ENCODE data around the gene ARFGEF2. TPM values are rescaled to one million over a fixed set of nuclear protein-coding genes. Genes with fewer than 3 reads are reported as not detected.

The ARFGEF2 gene
- total and polyA plus RNA-seq, 2 of the 8 experiments (the other 6 are each of a cell fraction or from before 2014, with no cell fraction given): 8.1 to 21.8 TPM

- Histone ChIP-seq H3K79me1 (ENCODE audit: low read depth, low read length) (no peaks in the 10 kb centered on the region), H4K8ac (ENCODE audit: extremely low read depth, insufficient read depth, low read length) (no peak overlapping the region), H2BK20ac (ENCODE audit: low read length) (no peak overlapping the region), H3K9ac (replicated peaks in 1 of 4; ENCODE audit: extremely low read depth in 1 of 4, low read depth in 3 of 4, low read length in 3 of 4) (no peak overlapping the region), H3K56ac (replicated peaks; ENCODE audit: insufficient read length, low read depth, low read length) (no peak overlapping the region), H2BK5ac (ENCODE audit: low read depth, low read length) (no peak overlapping the region), H4K20me1 (replicated peaks in 1 of 2; ENCODE audit: control insufficient read depth in 1 of 2, insufficient read depth in 2 of 2, low read length in 2 of 2) (no peaks in the 10 kb centered on the region), H2AFZ (ENCODE audit: low read length) (no peak overlapping the region), H2BK120ac (replicated peaks; ENCODE audit: low read depth, low read length) (no peak overlapping the region), H3K23ac (ENCODE audit: insufficient read length) (no peak overlapping the region), H3K4me3 (ENCODE audit: extremely low read depth in 1 of 4, insufficient read depth in 2 of 4, low read depth in 3 of 4, low read length in 4 of 4) (no peak overlapping the region), H4K5ac (ENCODE audit: insufficient read length, low read depth, low read length) (no peak overlapping the region), H3K23me2 (ENCODE audit: low read depth, low read length) (no peaks in the 10 kb centered on the region), H3K79me2 (ENCODE audit: control insufficient read depth in 1 of 2, insufficient read depth in 2 of 2, low read length in 2 of 2) (no peaks in the 10 kb centered on the region), H2AK5ac (ENCODE audit: low read depth, low read length) (no peak overlapping the region), H3K9me3 (ENCODE audit: insufficient read depth in 2 of 2, low read depth in 1 of 2, low read length in 1 of 2) (no peaks in the 10 kb centered on the region), H3K27ac (ENCODE audit: low read depth, low read length) (no peak overlapping the region), H4K91ac (replicated peaks; ENCODE audit: insufficient read length, low read length) (no peak overlapping the region), H3K4me1 (replicated peaks in 1 of 4; ENCODE audit: control insufficient read depth in 3 of 4, insufficient read depth in 4 of 4, low read length in 3 of 4) (peaks cover 0 to 4% (median 3%) of the 10 kb centered on the region in 4 experiments; a peak in 3 of 7 replicates), H3K4me2 (ENCODE audit: insufficient read depth in 1 of 2, low read depth in 2 of 2, low read length in 2 of 2) (no peak overlapping the region), H3K27me3 (replicated peaks in 1 of 4; ENCODE audit: control insufficient read depth in 3 of 4, extremely low read depth in 1 of 4, insufficient read depth in 3 of 4, low read length in 3 of 4) (no peaks in the 10 kb centered on the region; a peak in 1 of 7 replicates), H3K36me3 (ENCODE audit: control insufficient read depth in 2 of 4, insufficient read depth in 4 of 4, low read length in 3 of 4) (no peaks in the 10 kb centered on the region), H3K18ac (ENCODE audit: extremely low read depth, low read length) (no peak overlapping the region), H3K14ac (ENCODE audit: insufficient read length) (no peak overlapping the region), H2BK15ac (ENCODE audit: low read length) (no peak overlapping the region), H3K4ac (replicated peaks; ENCODE audit: insufficient read length, low read depth, low read length) (no peak overlapping the region), H2BK12ac (ENCODE audit: low read depth, low read length) (no peak overlapping the region)
- no peak for TF ChIP-seq YY1 (IDR thresholded peaks at IDR 0.05; ENCODE audit: low read depth, low read length)
- no peak for TF ChIP-seq E2F6 (IDR thresholded peaks at IDR 0.05)
- TF ChIP-seq KDM1A (IDR thresholded peaks at IDR 0.05; ENCODE audit: borderline replicate concordance, low read length): no peak
- TF ChIP-seq KDM5A (IDR thresholded peaks at IDR 0.05; ENCODE audit: low read length): no peak
- FAIRE-seq (no peak), DNase-seq (ENCODE audit: low read depth in 1 of 2, low spot score in 2 of 2) (no peak)
- POLR2A ChIA-PET (ENCODE audit: partially characterized antibody): interaction anchor here (0.7 to 1.4 kb wide), 4 partner anchors 75 to 921 kb away, joined by 3 to 4 read pairs (median 4); partner anchors contain the start of gene PREX1
- CTCF ChIA-PET (ENCODE audit: partially characterized antibody): interaction anchor here (0.9 to 10.2 kb wide), 14 partner anchors 11 to 277 kb away, joined by 3 to 163 read pairs (median 4); no protein-coding TSS in a partner anchor
- 84% methylated on average over 10 of the region's 10 CpGs; no CpG with 5 or more reads in 1 of the 2 experiments for WGBS, 2 experiments (ENCODE audit: extremely low coverage in 1 of 2, insufficient coverage in 1 of 2, insufficient read length in 1 of 2, insufficient replicate concordance in 2 of 2, low coverage in 1 of 2, low lambda C conversion rate in 2 of 2, missing lambda C conversion rate in 1 of 2)
Measured at GRCh38 chr20:48903705-48904104, 17.8 kb upstream of the ARFGEF2 start.

All from H1 (cell line).